ENCODE results near the gene PDE4B.

PDE4B gene

GRCh38 chr1:65975708-65976107 lies 183.0 kb downstream of the PDE4B start:
- Histone ChIP-seq H3K9ac (no peak overlapping the region), H3K79me2 (no peaks in the 10 kb centered on the region), H3K9me3 (ENCODE audit: control insufficient read depth, low read length) (no peaks in the 10 kb centered on the region), H3K27ac (no peak overlapping the region), H3K27me3 (ENCODE audit: control insufficient read depth, insufficient read depth, low read length) (no peaks in the 10 kb centered on the region), H3K36me3 (ENCODE audit: control insufficient read depth, insufficient read depth, low read length) (no peaks in the 10 kb centered on the region), H3K4me2 (ENCODE audit: low read length) (no peak overlapping the region), H2AFZ (no peak overlapping the region), H3K4me1 (no peaks in the 10 kb centered on the region), H3K4me3 (ENCODE audit: low read depth, low read length) (no peak overlapping the region)
- TF ChIP-seq CTCF (IDR thresholded peaks at IDR 0.05): no peak

GRCh38 chr1:65979136-65980044 lies 186.7 kb downstream of the PDE4B start:
- no peaks in the 10 kb centered on the region for H3K36me3 ChIP-seq (ENCODE audit: control insufficient read depth, insufficient read depth, low read length)
- H3K27ac ChIP-seq: no peak overlapping the region
- no peaks in the 10 kb centered on the region for H3K79me2 ChIP-seq
- no peak overlapping the region for H3K9ac ChIP-seq
- H2AFZ ChIP-seq: no peak overlapping the region
- H3K4me3 ChIP-seq (ENCODE audit: low read depth, low read length): no peak overlapping the region
- no peaks in the 10 kb centered on the region for H3K9me3 ChIP-seq (ENCODE audit: control insufficient read depth, low read length)
- no peaks in the 10 kb centered on the region for H3K27me3 ChIP-seq (ENCODE audit: control insufficient read depth, insufficient read depth, low read length)
- H3K4me1 ChIP-seq: no peaks in the 10 kb centered on the region
- H3K4me2 ChIP-seq (ENCODE audit: low read length): no peak overlapping the region
- TF ChIP-seq CTCF (IDR thresholded peaks at IDR 0.05): no peak

GRCh38 chr1:65980237-65980636 lies 187.5 kb downstream of the PDE4B start:
- no peaks in the 10 kb centered on the region for H3K79me2 ChIP-seq
- H3K4me3 ChIP-seq (ENCODE audit: low read depth, low read length): no peak overlapping the region
- H3K4me2 ChIP-seq (ENCODE audit: low read length): no peak overlapping the region
- TF ChIP-seq CTCF (IDR thresholded peaks at IDR 0.05): no peak
- no peak overlapping the region for H3K27ac ChIP-seq
- H3K36me3 ChIP-seq (ENCODE audit: control insufficient read depth, insufficient read depth, low read length): no peaks in the 10 kb centered on the region
- no peaks in the 10 kb centered on the region for H3K4me1 ChIP-seq
- H3K9ac ChIP-seq: no peak overlapping the region
- H2AFZ ChIP-seq: no peak overlapping the region
- H3K9me3 ChIP-seq (ENCODE audit: control insufficient read depth, low read length): no peaks in the 10 kb centered on the region
- no peaks in the 10 kb centered on the region for H3K27me3 ChIP-seq (ENCODE audit: control insufficient read depth, insufficient read depth, low read length)

- Histone ChIP-seq H3K4me3 (ENCODE audit: low read depth, low read length) (no peak overlapping the region), H3K79me2 (no peaks in the 10 kb centered on the region), H3K36me3 (ENCODE audit: control insufficient read depth, insufficient read depth, low read length) (no peaks in the 10 kb centered on the region), H3K4me1 (no peaks in the 10 kb centered on the region), H3K27ac (no peak overlapping the region), H3K9me3 (ENCODE audit: control insufficient read depth, low read length) (no peaks in the 10 kb centered on the region), H2AFZ (no peak overlapping the region), H3K4me2 (ENCODE audit: low read length) (no peak overlapping the region), H3K27me3 (ENCODE audit: control insufficient read depth, insufficient read depth, low read length) (no peaks in the 10 kb centered on the region), H3K9ac (no peak overlapping the region)
- TF ChIP-seq CTCF (IDR thresholded peaks at IDR 0.05): no peak
These were observed 190.8 kb downstream of the PDE4B start for GRCh38 chr1:65983500-65983899.

Data from parathyroid adenoma (tissue), 2 donors.